GM18861 (cell line): Measurements from ENCODE around the gene SYTL5.

ENCODE experiments used
- ATAC-seq: cut with Tn5 transposase; IDR thresholded peaks from one replicate; pipeline ENCODE4 v1.9.1; 2021; ENCODE audit not compliant: unreplicated experiment

Gene SYTL5

DNA sequence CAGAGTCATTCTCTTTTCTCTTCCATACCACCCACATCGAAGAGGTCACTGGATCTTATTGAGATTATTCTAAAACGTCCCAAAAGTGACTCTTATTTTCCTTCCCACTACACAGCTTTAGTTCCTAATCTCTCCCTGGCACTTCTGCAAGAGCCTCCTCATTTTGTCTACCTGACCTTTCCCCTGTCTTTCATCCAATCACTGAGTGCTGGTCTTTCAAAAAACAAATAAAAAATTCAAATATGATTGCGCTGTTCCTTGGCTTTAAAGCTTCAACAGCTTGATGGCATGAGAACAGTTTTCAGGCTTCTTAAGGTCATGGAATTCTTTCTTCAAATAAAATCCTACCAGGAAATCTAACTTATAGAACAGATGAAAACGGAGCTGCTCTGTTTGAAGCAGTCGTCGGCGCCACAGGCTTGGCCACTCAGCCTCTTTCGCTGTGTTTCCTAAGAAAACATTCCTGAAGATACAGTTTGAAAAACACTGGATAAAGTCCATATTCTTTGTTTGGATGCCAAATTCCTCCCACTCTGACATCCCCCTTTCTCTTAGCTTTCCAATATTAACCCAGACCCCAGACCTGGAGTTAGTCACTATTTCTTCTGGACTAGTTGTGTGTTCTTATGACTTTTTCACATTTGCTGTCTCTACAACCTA is 12.5 kb downstream of the SYTL5 start:
- no peak for ATAC-seq

DNA sequence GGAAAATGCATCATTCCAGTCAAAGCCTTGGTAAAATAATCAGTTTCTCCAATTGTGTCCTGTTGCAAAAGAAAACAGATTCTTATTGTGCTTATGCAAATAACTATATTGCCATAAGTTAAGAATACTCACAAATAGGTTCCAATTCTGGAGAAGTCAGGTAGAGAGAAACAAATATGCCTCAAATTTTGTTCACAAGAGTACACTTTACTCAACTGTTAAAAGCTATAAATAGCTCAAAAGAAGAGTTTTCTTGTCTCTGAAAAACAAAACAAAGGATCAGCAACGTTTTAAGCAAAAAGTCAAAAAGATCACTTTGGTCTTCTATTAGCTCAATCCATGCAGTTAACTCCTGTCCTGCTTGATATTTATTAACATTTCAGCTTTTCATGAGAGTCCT is 21.9 kb downstream of the SYTL5 start:
- ATAC-seq = no peak

DNA sequence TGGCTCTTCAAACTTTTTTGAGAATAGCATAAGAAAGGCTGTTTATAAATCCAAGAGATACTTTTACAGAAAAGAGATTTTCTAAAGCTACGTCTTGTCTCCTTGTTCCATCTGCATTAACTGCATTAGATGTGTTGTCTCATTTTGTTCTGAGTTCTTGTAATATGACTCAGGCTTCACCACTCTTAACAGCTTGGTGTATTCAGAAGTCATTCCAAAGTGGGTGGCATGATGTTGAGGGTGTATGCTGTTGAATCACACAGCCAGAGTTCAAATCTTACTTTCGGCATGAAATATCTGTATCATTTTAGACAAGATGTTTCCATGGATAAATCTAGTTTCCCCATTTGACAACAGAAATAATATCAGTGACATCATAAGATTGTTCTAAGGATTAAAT is 30.1 kb downstream of the SYTL5 start:
- no peak for ATAC-seq

DNA sequence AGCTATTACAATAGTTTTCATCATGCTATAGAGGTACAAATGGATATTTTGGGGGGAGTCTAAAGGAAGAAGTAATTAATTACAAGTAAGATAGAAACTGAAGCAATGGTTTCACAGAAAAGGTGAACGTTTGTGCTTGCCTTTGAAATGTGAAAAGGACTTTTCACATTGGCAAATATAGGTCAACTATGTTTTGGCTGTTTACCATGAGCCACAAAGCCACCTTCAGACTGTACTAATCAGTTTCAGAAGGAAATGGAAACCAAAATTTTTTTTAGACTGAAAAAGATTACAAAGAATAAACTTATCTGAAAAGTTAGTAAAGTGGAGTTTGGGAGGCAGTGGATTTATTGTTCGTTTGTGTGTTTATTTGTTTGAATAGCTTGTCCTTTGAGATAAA is 32.1 kb downstream of the SYTL5 start:
- no peak for ATAC-seq

DNA sequence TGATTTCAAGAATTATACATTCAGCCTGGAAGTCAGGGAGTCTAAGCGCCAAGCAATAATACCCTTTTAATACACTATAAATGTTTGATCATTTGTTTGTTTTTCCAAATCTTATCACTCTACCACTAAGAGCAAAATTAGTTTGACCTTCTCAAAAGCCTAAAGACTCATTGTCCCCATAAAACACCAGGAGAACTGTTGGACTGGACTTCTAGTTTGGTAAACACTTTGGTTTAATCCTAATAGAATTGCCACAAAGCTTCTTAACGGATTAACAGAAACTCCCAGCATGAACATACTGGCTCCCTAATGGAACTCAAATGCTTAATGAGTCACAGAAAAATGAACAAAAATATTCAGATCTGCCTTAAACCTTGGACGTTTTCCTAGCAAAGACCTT is 34.9 kb downstream of the SYTL5 start:
- no peak for ATAC-seq

DNA sequence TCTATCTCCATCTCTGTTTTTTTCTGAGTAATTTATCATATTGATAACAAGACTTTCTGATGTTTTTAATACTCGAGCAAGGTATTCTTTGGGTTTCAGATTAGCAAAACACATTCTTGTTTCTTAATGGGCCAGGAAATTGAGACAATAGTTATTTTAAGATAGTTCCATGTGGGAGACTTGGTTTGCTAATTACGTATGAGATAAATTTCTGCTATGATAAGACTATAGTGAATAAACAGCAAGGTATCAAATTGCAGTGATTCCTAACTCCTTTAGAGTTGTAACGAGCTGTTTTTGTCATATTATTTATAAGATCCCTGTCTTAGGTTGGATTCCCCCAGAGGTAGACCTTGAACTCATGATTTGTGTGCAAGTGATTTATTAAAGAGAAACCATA is 38.3 kb downstream of the SYTL5 start:
- no peak for ATAC-seq

DNA sequence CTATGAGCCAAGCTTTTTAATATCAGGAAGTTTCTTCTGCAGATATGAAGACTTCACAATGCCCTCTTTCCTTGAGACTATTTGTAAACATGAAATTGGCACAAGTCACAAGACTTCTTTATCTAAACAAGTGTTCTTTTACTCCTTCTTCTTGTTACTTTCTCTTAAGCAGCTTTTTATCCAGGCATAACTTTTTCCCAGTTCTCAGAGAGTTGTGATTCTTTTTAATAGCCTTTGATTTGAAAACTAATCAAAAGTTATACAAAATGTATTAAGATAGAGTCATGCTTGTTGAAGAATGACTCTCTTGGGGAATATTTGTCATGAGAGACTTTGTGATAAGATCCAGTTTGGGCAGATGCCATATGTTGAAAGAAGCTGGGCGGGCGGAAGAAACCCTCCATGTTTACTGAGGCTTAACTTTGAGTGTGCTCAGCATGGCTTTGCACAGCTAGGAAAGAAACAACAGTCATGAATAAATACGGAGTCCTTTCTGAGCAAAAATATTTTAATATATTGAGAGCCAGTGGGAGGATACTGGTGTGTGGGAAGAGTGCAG is 39.3 kb downstream of the SYTL5 start:
- no peak for ATAC-seq

DNA sequence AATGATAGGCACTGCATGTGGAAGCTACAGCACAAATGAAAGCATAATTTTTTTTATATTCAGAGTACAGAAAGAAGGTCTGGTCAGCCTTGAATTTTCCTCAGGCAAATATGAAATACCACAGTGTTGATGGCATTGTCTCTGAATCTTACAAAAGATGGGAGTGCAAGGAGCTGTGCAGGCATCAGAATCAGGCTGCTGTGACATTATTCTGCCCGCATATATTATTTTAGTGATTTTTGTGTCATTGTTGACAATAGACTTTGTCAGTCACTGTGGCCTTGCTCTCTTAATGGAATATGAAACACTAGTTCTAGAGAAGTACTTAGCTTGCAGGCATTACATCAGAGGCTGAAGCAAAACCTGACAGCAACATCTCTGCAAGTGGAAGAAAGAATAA is 42.5 kb downstream of the SYTL5 start:
- no peak for ATAC-seq

DNA sequence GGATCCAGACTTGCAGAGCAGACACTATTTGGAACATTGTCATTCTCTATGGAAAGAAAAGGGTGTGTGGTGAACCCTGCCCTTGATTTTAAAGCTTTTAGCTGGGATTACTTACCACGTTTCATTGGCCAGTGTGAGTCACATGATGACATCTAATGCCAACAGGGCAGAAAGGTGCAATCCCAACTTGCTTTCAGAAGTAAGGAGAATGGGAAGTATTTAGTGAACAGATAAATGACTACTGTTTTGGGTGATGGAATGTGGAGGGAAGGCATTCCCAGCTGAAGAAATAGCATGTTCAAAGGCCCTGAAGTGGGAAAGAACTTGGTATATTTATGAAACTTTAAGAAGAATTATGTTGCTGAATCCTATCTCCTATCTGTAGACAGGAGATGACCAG is 44.5 kb downstream of the SYTL5 start:
- no peak for ATAC-seq

DNA sequence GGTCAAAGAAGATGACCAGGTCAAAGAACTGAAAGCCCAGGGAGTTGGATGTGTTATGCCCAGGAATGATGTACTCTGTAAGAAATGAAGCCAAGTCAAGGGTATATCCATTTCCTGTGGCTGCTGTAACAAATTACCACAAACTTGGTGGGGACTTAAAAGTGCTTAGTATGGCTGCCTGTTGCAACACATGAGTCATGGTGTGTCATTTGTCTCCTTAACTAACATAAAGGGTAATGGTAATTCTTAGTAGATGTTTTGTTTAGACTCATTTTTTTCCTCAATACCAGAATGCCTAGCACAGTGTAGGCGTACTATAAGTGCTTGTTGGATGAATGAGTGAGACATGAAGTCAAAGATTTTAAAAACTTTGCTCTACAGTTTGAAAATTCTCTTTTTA is 45.7 kb downstream of the SYTL5 start:
- ATAC-seq = no peak

DNA sequence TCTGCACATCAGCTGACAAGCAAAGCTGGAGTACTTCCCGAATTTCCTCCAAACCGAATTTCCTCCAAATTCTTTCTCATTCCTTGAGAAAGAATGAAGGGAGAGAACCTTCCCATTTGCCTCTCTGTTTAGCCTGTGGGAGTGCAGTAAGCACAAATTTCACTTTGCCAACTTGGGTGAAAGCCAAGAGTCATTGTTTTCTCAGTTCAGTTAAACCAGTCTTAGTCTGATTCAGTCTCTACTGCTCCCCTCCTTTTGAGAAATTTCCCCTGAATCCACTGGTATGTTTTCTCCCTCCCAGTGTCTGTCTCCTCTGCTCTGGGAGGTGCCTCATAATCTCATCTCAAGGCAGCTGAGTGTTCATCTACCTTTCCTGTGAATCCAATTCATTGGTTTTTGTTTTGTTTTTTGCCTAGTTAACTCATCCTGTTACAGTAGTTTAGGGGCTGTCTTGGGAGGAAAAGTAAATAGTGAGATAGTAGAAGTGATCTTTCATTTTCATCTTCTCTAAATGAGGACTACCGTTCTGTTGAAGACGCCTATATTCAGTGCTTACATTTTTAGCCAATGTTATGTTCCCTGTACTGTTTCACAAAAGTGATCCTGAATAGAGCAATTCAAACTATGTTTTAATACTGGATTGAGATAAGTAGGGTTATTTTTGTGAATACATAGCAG is 49.0 kb downstream of the SYTL5 start:
- ATAC-seq = no peak

DNA sequence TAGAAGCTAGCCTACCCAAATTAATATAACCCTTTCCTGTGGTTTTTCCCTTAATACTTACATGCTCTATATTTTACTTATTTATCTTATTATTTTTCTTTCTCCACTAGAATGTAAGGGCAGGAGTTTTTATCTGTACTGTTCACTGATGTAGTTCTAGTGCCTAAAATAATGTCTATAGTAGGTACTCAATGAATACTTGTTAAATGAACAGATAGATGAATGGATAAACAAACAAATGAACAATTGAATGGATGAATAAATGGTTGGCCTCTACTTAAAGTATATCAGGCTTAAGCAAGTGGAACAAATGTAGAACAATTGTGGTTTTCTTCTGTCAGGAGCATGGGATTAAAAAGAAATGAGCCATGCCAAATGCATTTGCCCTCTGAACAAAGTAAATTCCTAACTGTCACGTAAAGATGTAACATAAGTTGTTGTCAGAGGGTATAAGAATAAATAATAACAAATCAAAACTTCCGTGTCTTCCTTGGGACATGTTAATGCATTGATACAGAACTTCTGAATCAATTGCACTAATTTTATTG is 54.1 kb downstream of the SYTL5 start:
- no peak for ATAC-seq

DNA sequence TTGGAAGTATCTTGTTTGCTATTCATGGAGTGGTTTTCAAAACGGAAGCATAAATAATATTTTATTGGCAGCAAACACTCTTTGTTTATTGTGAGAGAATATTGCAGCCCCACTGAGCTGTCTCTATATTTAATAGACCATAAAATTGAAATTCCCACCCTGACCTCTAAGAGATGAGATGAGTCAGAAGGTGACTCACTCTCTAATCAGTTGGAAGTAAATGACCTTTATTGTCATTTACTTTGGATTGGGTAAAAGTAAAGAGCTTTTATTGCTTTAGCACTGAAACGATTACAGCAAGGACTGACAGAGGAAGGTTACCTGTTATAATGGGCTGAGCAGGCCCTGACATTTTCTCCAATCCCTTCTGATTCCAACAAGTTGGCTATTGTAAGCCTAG is 55.0 kb downstream of the SYTL5 start:
- ATAC-seq = no peak

DNA sequence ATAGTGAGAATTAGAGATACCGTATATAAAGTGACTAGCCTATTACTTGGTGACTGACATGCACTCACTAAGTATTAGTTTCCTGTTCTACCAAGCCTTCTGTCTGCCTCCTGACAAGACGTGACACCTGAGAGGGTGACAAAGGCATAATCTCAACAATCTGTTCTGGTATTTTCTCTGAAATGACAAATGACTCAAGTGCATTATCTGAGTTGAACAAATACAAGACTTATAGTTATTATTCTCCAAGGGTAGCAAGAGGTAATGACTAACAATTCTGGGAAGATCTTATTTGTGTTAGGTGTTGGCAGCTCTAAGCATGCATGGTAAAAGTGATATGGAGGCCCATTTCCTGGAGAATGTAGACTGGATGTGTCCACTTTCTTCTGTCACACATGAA is 60.6 kb downstream of the SYTL5 start:
- ATAC-seq = no peak

DNA sequence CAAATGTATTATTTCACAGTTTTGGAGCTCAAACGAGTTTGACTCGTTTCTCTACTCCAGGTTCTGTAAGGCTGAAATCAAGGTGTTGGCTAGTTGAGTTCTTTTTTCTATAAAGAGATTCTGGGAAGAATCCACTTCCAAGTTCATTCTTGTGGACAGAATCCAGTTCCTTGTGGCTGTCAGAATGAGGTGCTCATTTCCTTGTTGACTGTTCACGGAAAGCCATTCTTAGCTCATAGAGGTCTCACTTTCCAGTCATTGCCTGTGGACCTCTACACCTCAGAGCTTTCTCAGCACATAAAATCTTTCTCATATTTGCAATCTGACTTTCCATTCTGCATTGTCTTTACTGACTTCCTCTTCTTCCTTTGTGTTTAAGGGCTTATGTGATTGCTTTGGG is 62.9 kb downstream of the SYTL5 start:
- ATAC-seq = no peak

DNA sequence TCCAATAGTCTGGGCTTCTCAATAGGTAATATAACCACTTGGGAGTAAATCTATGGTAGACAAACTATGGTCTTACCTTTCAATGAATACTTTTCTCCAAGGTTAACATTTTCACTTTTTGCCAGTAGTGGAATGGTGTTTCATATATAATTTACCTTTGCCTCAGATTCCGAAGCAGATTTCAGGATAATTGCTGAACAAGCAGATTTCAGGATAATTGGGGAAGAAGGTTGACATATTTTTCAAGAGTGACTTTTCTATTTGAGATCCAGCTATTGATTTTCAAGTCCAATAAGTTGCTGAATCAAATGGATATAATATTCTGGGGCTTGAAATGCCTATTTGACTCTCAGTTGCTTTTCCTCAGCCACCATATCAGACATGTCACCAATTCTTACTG is 63.6 kb downstream of the SYTL5 start:
- no peak for ATAC-seq

DNA sequence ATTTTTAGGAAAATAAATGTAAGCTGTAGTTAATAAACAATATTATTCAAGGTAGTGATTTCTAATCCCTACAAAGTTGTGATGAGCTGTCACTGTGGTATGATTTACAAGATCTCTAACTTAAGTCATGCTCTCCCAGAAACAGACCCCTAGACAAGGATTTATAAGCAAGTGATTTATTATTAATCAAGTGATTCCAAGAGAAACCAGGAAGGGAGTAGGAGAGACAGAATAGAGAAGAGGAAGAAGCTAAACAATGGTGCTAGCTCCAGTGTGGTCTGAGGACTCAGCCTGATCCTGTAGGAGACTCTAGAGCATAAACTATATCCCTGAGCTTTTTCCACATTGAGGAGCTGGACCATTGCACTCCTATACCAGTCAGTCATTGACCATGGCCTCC is 73.1 kb downstream of the SYTL5 start:
- no peak for ATAC-seq

DNA sequence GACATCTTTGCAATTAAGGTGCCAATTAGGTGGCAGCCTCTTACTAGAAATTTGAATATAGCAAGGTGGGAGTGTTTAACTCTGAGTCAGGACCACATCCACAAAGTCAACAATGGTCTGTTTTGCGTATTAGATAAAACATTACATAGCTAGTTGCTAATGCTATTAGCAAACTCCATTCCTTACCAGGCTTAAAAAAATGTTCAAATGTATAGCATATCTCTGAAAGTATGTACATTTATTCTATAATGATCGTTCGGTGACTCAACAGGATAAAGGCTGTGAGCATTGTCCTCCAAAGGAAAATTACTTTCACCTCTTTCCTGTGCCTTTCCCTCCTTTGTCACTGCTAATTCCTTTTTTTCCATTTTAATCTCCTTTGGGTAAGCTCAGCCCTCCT is 74.5 kb downstream of the SYTL5 start:
- no peak for ATAC-seq

DNA sequence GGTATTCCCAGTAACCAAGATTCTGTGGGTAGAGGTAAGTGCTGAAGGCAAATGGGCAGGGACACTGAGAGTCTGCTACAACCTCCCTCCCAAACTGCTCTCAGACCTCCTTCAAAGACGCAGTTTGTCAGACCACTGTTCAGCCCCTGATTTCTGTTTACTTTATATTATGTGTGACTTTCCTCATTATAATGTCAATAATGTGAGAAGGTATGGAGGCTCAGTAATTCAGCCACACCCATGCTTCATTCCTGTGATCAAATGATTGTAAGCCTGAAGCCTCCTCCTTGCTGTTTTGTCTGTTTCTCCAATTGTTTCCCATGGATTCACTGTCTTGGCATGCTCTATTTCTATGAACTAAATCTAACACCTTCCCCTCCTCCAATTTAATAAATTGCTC is 75.6 kb downstream of the SYTL5 start:
- no peak for ATAC-seq

DNA sequence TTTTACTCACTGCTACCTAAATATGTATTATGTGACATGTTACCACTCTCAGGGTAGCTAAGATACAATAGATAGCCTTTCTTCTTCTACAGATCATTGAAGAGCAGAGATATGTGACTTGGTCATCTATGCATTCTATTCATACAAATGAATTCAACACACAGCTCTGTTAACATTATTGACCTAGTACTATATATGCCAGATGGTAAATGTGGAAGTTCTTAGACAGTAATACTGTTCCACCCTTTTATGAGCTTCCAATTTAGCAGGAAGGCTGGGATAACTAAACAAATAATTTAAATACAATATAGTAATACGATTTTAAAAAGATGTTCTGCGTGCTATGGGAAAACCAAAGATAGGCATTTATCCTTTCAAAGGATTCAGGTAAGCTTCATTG is 76.0 kb downstream of the SYTL5 start:
- no peak for ATAC-seq

DNA sequence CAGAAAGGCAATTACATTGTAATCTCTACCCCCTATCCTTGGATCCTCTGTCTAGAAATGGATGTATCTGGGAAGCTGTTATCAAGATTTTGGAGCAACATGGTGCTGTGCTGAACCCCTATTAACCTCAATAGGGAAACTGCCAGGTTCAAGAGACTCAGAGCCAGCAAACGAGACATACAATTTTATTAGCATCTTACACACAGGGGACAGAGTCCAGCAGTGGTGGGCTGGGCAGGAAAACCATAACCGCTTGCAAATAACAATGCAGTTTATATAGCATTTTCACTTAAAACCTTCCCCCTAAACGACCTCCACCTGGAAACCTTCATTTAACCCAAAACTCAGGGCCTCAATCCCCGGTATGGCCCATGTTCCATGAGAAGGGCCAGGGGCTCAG is 79.5 kb downstream of the SYTL5 start:
- no peak for ATAC-seq

DNA sequence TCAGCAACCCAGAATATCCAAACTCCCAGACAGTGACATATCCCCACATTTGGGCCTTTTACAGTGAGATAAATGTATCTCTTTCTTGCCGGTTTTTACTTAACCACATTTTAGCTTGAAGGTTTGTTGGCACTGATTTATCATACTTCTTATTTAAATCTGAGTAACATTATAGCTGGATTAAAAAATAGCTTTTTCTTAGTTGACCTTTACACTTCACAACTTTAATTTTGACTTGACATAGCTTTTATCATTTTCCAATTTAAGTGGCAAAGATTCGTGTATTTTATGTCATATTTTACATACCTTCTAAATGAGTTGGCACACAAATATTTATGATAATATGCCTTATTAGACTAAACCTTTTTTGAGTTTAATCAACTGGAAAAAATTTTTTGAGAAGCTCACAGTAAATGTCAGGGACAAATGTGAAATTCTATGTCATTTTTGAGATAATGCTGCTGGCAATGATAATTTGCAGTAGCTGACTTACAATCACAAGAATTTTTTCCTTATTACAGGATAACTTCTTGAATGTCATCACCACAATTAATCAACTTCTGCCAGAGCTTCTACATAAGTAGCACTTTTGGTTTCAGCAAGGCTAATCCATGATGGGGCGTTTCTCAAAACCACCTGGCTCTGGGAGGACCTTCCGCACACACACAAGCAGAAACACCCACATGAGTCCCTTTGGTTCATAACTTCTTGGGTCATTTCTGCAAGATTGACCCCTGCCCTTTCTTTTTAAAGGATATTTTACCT is 80.3 kb downstream of the SYTL5 start:
- no peak for ATAC-seq
